ENCODE results near the gene HYI. TPM values are rescaled to one million over a fixed set of nuclear protein-coding genes. Genes with fewer than 3 reads are reported as not detected.
A peak's percentile ranks its signal among the peaks of the same experiment; 100 is the strongest.

Gene HYI
- total RNA-seq, 1 donor from 2014 or later, result 56.4 TPM

GRCh38 chr1:43452789-43453441, 816 bp downstream of the HYI start:
- intact Hi-C loops (cut with DNase I), result loop anchor here (5.0 to 10.0 kb wide), 4 partner anchors 96 to 508 kb away; partner anchors contain the start of genes CDC20, KDM4A and ST3GAL3
- Histone ChIP-seq H3K27me3 (no peaks in the 10 kb centered on the region), H3K36me3 (peaks cover 27 to 41% of the 10 kb centered on the region in 2 donors), H3K9me3 (no peaks in the 10 kb centered on the region), H3K4me3 (peak overlapping the region; percentile 66 to 77), H3K27ac (peak overlapping the region; percentile 88 to 94), H3K4me1 (peaks cover 0 to 5% of the 10 kb centered on the region in 2 donors)
- peak in 1 of 2 donors; percentile 71 for DNase-seq (ENCODE audit: low spot score in 2 of 2)
- TF ChIP-seq CTCF (IDR thresholded peaks at IDR 0.05), result no peak

- no peaks in the 10 kb centered on the region for H3K9me3 ChIP-seq
- no peak overlapping the region for H3K4me3 ChIP-seq
- H3K27me3 ChIP-seq, result no peaks in the 10 kb centered on the region
- peaks cover 0 to 5% of the 10 kb centered on the region in 2 donors for H3K4me1 ChIP-seq
- TF ChIP-seq CTCF (IDR thresholded peaks at IDR 0.05), result no peak
- H3K27ac ChIP-seq, result peak overlapping the region; percentile 88 to 94
- peak in 1 of 2 donors; percentile 62 for DNase-seq (ENCODE audit: low spot score in 2 of 2)
- intact Hi-C loops (cut with DNase I), result loop anchor here (5.0 to 10.0 kb wide), 4 partner anchors 95 to 507 kb away; partner anchors contain the start of genes CDC20, KDM4A and ST3GAL3
- H3K36me3 ChIP-seq, result peaks cover 37 to 51% of the 10 kb centered on the region in 2 donors
These were observed 1.8 kb downstream of the HYI start for GRCh38 chr1:43451701-43452532.

GRCh38 chr1:43451157-43451591, 2.6 kb downstream of the HYI start:
- no peak for TF ChIP-seq CTCF (IDR thresholded peaks at IDR 0.05)
- no peaks in the 10 kb centered on the region for H3K9me3 ChIP-seq
- intact Hi-C loops (cut with DNase I), result loop anchor here (5.0 to 10.0 kb wide), 4 partner anchors 94 to 506 kb away; partner anchors contain the start of genes CDC20, KDM4A and ST3GAL3
- H3K4me1 ChIP-seq, result peaks cover 0 to 5% of the 10 kb centered on the region in 2 donors
- no peaks in the 10 kb centered on the region for H3K27me3 ChIP-seq
- H3K4me3 ChIP-seq, result no peak overlapping the region
- H3K36me3 ChIP-seq, result peaks cover 44 to 58% of the 10 kb centered on the region in 2 donors
- peak overlapping the region in 1 of 2 donors; percentile 25 for H3K27ac ChIP-seq
- DNase-seq (ENCODE audit: low spot score in 2 of 2), result peak in 1 of 2 donors; percentile 60

- Histone ChIP-seq H3K4me3 (no peak overlapping the region), H3K36me3 (peaks cover 51 to 66% of the 10 kb centered on the region in 2 donors), H3K27ac (no peak overlapping the region), H3K9me3 (no peaks in the 10 kb centered on the region), H3K4me1 (peaks cover 0 to 5% of the 10 kb centered on the region in 2 donors), H3K27me3 (no peaks in the 10 kb centered on the region)
- intact Hi-C loops (cut with DNase I), result loop anchor here (5.0 to 10.0 kb wide), 4 partner anchors 93 to 506 kb away; partner anchors contain the start of genes CDC20, KDM4A and ST3GAL3
- DNase-seq (ENCODE audit: low spot score in 2 of 2), result no peak
- no peak for TF ChIP-seq CTCF (IDR thresholded peaks at IDR 0.05)
These were observed 3.3 kb downstream of the HYI start for GRCh38 chr1:43450251-43450941.

- Histone ChIP-seq H3K27me3 (no peaks in the 10 kb centered on the region), H3K27ac (no peak overlapping the region), H3K4me1 (peaks cover 0 to 5% of the 10 kb centered on the region in 2 donors), H3K9me3 (no peaks in the 10 kb centered on the region), H3K36me3 (peaks cover 58 to 71% of the 10 kb centered on the region in 2 donors), H3K4me3 (no peak overlapping the region)
- intact Hi-C loops (cut with DNase I), result loop anchor here (5.0 to 10.0 kb wide), 4 partner anchors 92 to 505 kb away; partner anchors contain the start of genes CDC20, KDM4A and ST3GAL3
- TF ChIP-seq CTCF (IDR thresholded peaks at IDR 0.05), result no peak
- peak in 1 of 2 donors; percentile 46 for DNase-seq (ENCODE audit: low spot score in 2 of 2)
These were observed 4.0 kb downstream of the HYI start for GRCh38 chr1:43449708-43450069.
